Hepatocyte (in vitro differentiated cells): ENCODE results near the gene SNAP23. TPM values are rescaled to one million over a fixed set of nuclear protein-coding genes. Genes with fewer than 3 reads are reported as not detected.

Experiments used
- DNase-seq: peaks from one replicate; pipeline ENCODE4 v3.0.0-alpha.2; 2016; ENCODE audit warnings: low spot score
- H2AFZ ChIP-seq: fragments of 200-600 bp; sonication (generic); 2 replicates; pipeline ENCODE4 v1.6.0; 2016; ENCODE audit warnings: antibody characterized with exemption, mild to moderate bottlenecking
- H3K27ac ChIP-seq: fragments of 200-600 bp; sonication (generic); 2 replicates; pipeline ENCODE4 v1.5.1; 2016; ENCODE audit warnings: mild to moderate bottlenecking
- H3K27me3 ChIP-seq: fragments of 200-600 bp; sonication (generic); 2 replicates; pipeline ENCODE4 v1.6.1; 2016
- H3K36me3 ChIP-seq: fragments of 200-600 bp; sonication (generic); replicated peaks from 2 replicates; pipeline ENCODE4 v1.5.1; 2016; ENCODE audit warnings: low read depth; ENCODE audit not compliant: insufficient read depth
- H3K4me1 ChIP-seq: fragments of 200-600 bp; sonication (generic); 2 replicates; pipeline ENCODE4 v1.5.1; 2016; ENCODE audit warnings: mild to moderate bottlenecking, moderate library complexity; ENCODE audit not compliant: insufficient read depth
- H3K4me2 ChIP-seq: fragments of 200-600 bp; sonication (generic); 2 replicates; pipeline ENCODE4 v1.6.0; 2016
- H3K4me3 ChIP-seq: fragments of 200-600 bp; sonication (generic); 2 replicates; pipeline ENCODE4 v1.5.1; 2016; ENCODE audit warnings: mild to moderate bottlenecking
- H3K79me2 ChIP-seq: fragments of 200-600 bp; sonication (generic); 2 replicates; pipeline ENCODE4 v1.6.0; 2017; ENCODE audit warnings: mild to moderate bottlenecking
- H3K9me2 ChIP-seq: fragments of 200-600 bp; sonication (generic); replicated peaks from 2 replicates; pipeline ENCODE4 v1.6.0; 2017; ENCODE audit warnings: mild to moderate bottlenecking; ENCODE audit not compliant: insufficient read depth
- H3K9me3 ChIP-seq: fragments of 200-600 bp; sonication (generic); 2 replicates; pipeline ENCODE4 v1.5.1; 2016; ENCODE audit warnings: low read depth, mild to moderate bottlenecking
- H4K20me1 ChIP-seq: fragments of 200-600 bp; sonication (generic); 2 replicates; pipeline ENCODE4 v1.6.0; 2016; ENCODE audit warnings: mild to moderate bottlenecking; ENCODE audit not compliant: insufficient read depth, poor library complexity, severe bottlenecking
- CTCF ChIP-seq: fragments of 200-600 bp; sonication (generic); IDR thresholded peaks from 2 replicates; pipeline ENCODE4 v1.5.1; 2016; ENCODE audit warnings: antibody characterized with exemption, mild to moderate bottlenecking; ENCODE audit not compliant: poor library complexity
- EZH2 ChIP-seq: fragments of 200-600 bp; sonication (generic); IDR thresholded peaks from 2 replicates; pipeline ENCODE4 v1.6.1; 2016; ENCODE audit warnings: antibody characterized with exemption, mild to moderate bottlenecking, borderline replicate concordance
- EZH2phosphoT487 ChIP-seq: fragments of 200-600 bp; sonication (generic); IDR thresholded peaks from one replicate; pipeline ENCODE4 v1.6.1; 2018; ENCODE audit warnings: antibody characterized with exemption, mild to moderate bottlenecking, low read depth, moderate library complexity; ENCODE audit not compliant: unreplicated experiment, severe bottlenecking
- WGBS: methylation state at CpG from one replicate; pipeline ENCODE4 v1.1.6; 2016; ENCODE audit warnings: low lambda C conversion rate; ENCODE audit errors: missing lambda C conversion rate; 5-methylcytosine and 5-hydroxymethylcytosine counted together
- polyA plus RNA-seq: library from polyadenylated mRNA; unstranded; fragments of >200 nt; fragmentation: Nextera tagmentation; extraction: Ambion mirVana; gene quantifications from 2 replicates; pipeline ENCODE4 v1.2.1, GENCODE V29; 2016
- total RNA-seq: library from RNA; depleted of rRNA; stranded (reverse); fragments of >200 nt; gene quantifications from 2 replicates; pipeline ENCODE4 v1.2.3, GENCODE V29; 2014

SNAP23 gene
- total and polyA plus RNA-seq, 2 experiments from 2014 or later: 82.7 to 123 TPM

- peak overlapping the region; percentile 66 for H3K4me2 ChIP-seq
- no peaks in the 10 kb centered on the region for H4K20me1 ChIP-seq
- H3K4me1 ChIP-seq: peaks cover 6% of the 10 kb centered on the region
- TF ChIP-seq CTCF (no peak), EZH2 (no peak), EZH2phosphoT487 (no peak)
- DNase-seq: no peak
- no peak overlapping the region for H2AFZ ChIP-seq
- peak overlapping the region; percentile 93 for H3K27ac ChIP-seq
- no peaks in the 10 kb centered on the region for H3K9me2 ChIP-seq
- no peaks in the 10 kb centered on the region for H3K9me3 ChIP-seq
- no peaks in the 10 kb centered on the region for H3K36me3 ChIP-seq
- H3K79me2 ChIP-seq: peaks cover 19% of the 10 kb centered on the region
- no peaks in the 10 kb centered on the region for H3K27me3 ChIP-seq
- H3K4me3 ChIP-seq: peak overlapping the region; percentile 15
Measured at GRCh38 chr15:42456531-42456930, 38.9 kb upstream of the SNAP23 start.

GRCh38 chr15:42456971-42457370 is 38.5 kb upstream of the SNAP23 start:
- H3K9me3 ChIP-seq: no peaks in the 10 kb centered on the region
- peaks cover 6% of the 10 kb centered on the region for H3K4me1 ChIP-seq
- H3K36me3 ChIP-seq: no peaks in the 10 kb centered on the region
- H3K79me2 ChIP-seq: peaks cover 19% of the 10 kb centered on the region
- WGBS: 53% methylated on average over 3 of the region's 3 CpGs
- H3K4me3 ChIP-seq: peak overlapping the region; percentile 15
- no peaks in the 10 kb centered on the region for H4K20me1 ChIP-seq
- DNase-seq: no peak
- H3K27me3 ChIP-seq: no peaks in the 10 kb centered on the region
- peak overlapping the region; percentile 93 for H3K27ac ChIP-seq
- no peaks in the 10 kb centered on the region for H3K9me2 ChIP-seq
- H3K4me2 ChIP-seq: peak overlapping the region; percentile 66
- TF ChIP-seq EZH2 (no peak), EZH2phosphoT487 (no peak), CTCF (no peak)
- H2AFZ ChIP-seq: no peak overlapping the region

GRCh38 chr15:42457445-42458442 is 37.7 kb upstream of the SNAP23 start:
- Histone ChIP-seq H3K4me1 (peaks cover 6% of the 10 kb centered on the region), H3K36me3 (no peaks in the 10 kb centered on the region), H3K79me2 (peaks cover 16% of the 10 kb centered on the region), H3K27ac (peak overlapping the region; percentile 93), H3K9me2 (no peaks in the 10 kb centered on the region), H3K9me3 (no peaks in the 10 kb centered on the region), H3K4me3 (peak overlapping the region; percentile 15), H3K27me3 (no peaks in the 10 kb centered on the region), H4K20me1 (no peaks in the 10 kb centered on the region), H2AFZ (no peak overlapping the region), H3K4me2 (peak overlapping the region; percentile 66)
- 48% methylated on average over 8 of the region's 8 CpGs for WGBS
- peak; percentile 77 for DNase-seq
- TF ChIP-seq CTCF (no peak), EZH2phosphoT487 (no peak), EZH2 (no peak)
